NCI-H1105 (cell line): ENCODE measurements around the gene XPNPEP3.
A peak's percentile ranks its signal among the peaks of the same experiment; 100 is the strongest.
"Not testable (repeated sequence)": the region's sequence is repeated elsewhere in the genome, so short reads cannot be mapped to it uniquely, and the experiment has no call there.

Experiments used
- DNase-seq: peaks from one replicate; lab custom pipeline; 2025; lab: John Stamatoyannopoulos, UW

Gene XPNPEP3

DNA sequence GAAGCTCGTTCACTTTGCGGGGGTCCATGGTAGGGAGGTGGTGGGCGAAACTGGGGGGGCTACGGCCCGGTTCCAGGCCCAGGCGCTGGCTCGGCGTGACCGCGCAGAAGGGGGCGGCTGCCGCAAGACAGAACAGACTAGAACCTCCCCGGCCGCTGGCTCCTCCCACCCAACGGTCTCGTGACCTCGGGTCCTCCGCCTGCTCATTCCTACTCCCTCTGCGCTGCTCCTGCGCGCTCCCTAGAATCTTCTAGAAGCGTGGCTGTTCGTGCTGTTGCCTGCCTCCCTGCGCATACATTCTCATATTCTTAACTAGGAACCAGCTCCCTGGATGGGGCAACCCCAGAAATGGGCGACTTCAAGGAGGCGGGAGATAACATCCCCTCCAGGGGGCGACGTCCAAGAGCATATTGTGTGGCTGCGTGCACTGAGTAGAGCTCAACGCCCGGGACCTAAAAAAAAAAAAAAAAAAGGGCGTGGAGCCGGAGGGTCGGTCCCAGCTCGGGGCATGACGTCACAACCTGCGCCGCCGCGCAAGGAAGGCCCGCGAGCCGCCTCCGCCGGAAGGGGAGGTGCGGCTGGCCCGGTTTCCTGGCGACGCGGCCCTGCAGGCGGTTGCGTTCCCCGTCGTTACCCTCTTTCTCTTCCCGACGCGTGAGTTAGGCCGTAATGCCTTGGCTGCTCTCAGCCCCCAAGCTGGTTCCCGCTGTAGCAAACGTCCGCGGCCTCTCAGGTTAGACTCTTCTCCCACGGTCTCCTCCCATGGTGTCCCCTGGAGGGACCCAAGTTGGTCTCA is at the start of gene XPNPEP3, which contains the start of gene ST13:
Gene XPNPEP3, plus strand, starts transcription at position 636 of the 796 bp plus-strand sequence. Its CDS starts 34 bp downstream, at position 670.
Gene ST13, minus strand, starts transcription at position 127 of the 796 bp plus-strand sequence. Its CDS starts 99 bp downstream, at position 28.
- DNase-seq = peak; percentile 91

DNA sequence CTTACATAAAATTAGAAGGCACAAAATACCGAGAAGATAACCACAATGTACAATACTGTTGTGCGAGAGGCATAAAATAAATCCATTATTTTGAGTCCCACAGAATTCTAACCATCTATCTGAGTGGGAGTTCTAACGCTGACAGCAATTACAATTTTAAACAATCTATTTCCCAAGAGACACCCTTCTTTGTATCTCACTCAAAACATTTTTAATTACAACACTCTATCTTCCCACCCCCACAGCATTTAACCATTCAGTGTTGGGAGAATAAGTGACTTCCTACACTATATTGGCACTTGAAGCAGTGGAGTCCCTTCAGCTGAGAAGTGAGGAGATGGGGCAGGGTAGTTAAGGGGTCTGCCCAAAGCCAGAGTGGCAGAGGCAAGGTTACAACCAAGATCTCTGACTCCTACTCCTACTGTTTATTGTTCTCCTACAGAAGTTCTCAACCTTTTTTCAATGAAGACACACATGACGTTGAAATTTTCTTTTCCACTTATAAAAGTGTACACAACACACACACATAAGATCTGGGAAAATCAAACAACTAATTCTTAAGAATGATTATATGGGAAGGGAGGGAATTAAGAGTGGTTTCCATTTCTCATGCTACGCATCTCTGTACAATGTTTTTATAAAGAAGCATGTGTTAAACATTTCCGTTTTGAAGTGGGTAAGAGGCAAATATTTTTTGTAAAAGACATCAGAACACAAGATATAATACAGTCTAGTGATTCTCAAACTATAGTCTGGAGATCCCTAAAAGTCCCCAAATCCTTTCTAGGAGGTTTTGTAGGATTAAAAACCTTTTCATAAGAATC is 48.7 kb upstream of the XPNPEP3 start:
- DNase-seq = no peak

DNA sequence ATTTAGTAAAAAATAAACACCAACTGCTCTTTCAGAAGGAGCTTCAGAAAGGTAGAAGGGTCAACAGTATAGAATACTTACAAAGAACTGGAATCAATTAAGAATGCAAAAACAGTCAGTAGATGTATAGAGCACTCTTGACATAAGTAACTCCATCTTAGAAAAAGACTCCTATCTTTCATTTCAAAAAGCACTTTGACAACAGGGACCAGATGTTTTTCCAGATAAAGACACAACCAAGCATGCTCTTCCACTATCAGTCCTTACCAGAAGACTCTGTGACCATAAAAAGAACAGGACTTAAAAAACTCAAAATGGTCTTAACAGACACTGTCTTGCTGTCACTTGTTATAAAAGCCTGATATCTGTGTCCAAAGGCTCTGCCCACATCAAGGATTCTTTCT is 43.0 kb upstream of the XPNPEP3 start:
- no peak for DNase-seq

DNA sequence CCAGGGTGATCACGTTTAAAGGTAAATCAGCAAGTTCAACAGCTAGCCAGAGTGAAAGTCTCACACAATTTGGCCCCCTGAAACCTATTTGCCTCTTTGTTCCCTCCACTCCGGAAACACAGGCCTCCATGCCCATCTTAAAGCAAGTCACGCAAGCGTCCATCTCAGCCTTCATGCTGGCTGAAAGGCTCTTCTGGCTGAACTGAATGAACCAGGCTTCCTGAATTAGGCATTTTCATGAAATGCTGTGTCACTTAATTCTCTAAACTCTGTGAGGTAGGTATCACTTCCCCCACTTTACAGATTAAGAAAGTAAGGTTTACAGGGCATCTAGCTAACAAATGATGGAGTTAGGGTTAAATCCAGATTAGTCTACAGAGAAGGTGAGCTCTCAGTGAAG is 39.2 kb upstream of the XPNPEP3 start:
- DNase-seq = no peak

DNA sequence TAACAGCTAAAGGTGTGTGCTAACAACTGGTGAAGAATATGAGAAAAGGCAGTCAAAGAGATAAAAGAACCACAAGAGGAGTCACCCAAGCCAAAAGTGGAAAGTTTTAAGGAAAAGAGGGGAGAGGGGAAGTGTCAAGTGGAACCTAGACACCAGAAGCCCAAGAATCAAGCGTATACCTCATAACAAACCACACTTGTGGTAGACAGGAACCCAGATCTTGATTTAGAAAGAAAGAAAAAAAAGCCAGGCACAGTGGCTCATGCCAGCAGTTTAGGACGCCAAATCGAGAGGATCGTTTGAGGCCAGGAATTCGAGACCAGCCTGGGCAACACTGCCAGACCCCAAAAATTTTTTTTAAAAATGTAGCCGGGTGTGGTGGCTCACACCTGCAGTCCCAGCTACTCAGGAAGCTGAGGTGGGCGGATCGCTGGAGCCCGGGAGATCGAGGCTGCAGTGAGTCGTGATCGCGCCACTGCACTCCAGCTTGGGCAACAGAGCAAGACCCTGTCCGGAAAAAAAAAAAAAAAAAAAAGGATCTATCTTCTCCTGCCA is 38.7 kb upstream of the XPNPEP3 start:
- DNase-seq = no peak

DNA sequence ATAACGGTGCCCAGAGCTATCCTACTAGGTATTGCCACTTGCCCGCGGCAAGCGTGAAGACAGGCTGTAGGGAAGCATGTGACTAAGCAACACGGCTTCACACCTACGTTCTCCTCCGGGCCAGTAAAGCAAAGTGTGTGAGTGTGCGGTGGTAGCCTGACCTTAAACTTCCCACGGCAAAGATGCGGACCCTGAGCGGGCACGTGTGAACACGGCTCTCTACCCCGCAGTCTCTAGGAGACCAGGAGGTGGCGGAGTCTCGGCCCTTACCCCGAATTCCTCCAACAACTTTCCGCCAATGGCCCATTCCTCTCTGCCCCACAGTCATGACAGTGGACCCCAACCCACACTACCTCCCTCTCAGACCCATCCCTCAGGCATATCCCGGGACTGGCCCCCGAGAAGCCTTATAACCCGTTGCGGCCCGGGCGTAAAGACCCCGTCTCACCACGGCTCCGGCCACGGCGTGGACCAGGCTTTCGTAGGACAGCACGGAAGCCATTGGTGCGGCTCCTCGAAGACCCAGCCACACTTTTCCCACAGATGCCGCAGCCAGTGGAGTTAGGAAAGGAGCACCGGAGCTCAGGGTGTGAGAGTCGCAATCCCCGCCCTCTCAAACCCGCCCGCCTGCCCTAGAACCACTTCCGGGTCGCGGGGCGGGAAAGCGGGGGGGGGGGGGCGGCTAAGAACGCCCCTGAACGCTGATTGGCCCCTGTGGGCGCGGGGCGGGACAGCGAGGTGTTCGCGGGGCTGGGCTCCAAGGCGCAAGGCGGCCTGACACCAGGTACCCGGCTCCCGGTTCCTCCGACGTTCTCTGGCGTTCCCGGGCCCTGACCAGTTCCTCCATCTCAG is 38.0 kb upstream of the XPNPEP3 start, which contains the start of gene SLC25A17:
Gene SLC25A17, minus strand, starts transcription at position 600 of the 852 bp plus-strand sequence. Its CDS starts 98 bp downstream, at position 502.
- peak; percentile 84 for DNase-seq

DNA sequence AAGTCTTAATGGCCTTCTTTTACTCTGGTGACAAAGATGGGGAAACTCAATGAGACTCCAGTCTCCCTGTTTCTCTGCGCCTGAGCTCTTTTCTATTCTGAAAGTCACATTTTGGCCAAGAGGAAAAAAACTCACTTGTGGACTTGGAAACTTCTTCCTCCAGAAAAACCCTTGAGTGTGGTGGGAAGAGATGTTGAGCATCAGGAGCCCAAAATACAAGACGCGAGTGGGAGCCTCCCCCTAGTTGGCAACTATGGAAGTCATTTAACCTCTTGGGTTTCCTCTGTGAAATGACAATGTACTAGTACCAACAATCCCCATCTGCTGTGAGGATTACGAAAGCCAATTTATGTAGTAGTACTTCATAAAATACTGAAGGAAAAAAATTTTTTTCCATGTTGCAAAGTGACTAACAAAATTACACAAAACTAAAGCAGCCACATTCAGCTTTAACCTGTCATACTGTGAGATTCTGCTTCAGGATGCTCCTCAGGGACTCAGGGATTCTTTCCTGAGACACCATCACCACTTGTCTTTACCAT is 37.3 kb upstream of the XPNPEP3 start:
- no peak for DNase-seq

DNA sequence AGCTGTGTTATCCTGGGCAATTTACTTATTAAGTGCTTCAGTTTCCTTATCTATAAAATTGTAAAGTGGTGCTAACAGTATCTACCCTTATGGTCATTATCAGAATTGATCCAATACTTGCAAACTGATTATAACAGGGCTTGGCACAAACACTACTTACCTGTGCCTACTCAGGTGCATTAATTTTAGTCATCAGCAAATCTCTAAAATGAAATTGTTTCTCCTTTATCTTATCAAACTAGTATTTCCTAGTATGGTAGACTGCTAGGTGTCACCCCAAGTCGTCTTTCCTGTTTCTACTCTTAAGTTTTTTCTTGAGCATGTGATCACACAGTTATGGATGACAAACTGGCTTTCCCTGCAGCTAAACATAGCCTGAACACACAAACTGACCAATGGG is 33.5 kb upstream of the XPNPEP3 start:
- DNase-seq = no peak

DNA sequence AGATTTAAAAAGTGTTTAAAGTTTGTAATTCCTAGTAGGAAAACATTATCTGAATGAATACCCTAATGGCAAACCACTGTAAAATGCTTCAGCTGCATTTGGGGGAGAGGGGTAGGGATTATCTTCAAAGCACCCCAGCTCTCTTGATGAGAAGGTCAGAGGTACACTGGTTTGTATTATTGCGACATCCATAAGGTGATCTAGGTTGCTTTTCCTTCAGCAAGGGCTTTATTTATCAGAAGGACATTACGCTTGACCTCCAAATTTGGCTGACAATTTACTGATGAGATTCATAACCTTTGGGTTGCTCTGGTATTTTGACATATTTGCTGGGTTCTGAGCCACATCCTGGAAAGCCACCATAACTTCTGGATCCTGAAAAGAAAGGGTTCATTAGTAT is 30.7 kb upstream of the XPNPEP3 start:
- DNase-seq = not testable (repeated sequence)

DNA sequence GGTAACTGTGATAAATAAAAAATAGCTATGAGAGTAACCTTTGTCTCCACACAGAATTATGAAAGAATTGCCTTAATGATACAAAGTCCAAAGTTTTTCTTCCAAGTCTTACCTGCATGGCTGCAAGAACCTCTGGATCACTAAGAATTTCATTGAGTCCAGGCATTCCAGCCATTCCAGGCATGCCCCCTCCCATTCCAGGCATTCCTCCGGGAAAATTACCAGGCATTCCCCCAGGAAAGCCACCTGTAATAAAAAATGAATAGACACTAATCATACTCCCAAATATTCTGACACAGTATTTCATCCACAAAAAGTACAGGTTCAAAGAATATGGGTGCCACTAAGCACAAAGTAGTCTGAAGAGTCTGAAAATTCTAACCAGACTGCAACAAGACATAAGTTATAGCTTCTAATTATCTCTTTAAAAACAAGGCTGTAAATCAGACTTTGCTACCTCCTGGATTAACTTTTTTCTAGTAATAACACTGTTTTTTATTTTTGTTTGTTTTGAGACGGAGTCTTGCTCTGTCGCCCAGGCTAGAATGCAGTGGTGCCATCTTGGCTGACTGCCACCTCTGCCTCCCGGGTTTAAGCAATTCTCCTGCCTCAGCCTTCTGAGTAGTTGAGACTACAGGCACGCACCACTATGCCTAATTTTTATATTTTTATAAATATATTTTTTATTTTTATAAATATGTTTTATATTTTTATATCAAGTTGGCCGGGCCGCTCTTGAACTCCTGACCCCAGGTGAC is 29.8 kb upstream of the XPNPEP3 start:
- no peak for DNase-seq

DNA sequence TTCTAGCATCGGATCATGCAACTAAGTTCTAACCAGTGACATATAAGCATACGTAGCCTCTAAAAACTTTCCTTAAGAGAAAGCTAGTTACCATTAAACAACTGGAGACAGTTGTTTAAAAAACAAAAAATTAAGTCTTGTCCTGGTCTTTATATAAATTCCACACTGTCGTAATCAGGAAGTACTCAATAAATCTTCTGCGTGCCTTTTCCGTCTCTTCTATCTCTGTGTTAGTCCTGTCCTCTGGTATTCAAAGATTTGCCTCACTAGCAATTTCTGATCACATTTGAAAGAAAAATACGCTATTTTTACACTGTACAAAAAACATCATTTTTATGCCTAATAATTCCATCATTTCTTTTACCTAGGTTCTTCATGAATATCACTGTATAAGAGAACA is 27.8 kb upstream of the XPNPEP3 start:
- DNase-seq = no peak

DNA sequence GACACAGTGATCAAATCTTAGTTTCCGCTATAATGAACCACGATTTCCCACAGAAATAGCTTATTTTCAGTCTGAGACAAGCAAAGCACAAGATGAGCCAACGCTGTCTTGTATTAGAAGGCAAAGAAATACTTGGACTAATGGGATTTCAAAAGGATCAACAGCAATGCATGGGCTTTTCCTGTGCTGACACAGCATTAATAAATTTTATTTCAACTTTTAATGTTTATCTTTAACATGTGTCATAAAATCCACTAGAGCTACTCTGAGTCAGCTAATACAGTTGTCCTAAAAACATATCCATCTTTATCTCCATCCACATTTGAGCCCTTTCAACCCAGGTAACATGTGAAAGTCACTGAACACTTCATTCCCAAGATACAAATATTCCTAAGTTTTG is 22.3 kb upstream of the XPNPEP3 start:
- DNase-seq = no peak

DNA sequence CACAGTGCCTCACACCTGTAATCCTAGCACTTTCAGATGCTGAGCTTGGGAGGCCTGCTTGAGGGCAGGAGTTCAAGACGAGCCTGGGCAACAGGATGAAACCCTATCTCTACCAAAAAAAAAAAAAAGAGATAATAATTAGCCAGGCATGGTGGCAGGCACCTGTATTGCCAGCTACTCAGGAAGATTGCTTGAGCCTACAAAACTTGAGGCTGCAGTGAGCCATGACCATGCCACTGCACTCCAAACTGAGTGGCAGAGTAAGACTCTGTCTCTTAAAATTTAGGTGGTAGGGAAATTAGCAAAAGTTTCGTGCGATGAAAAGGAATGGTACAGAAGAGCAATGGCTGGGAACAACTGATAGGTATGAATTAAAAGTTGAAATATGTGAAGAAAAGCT is 18.5 kb upstream of the XPNPEP3 start:
- no peak for DNase-seq

DNA sequence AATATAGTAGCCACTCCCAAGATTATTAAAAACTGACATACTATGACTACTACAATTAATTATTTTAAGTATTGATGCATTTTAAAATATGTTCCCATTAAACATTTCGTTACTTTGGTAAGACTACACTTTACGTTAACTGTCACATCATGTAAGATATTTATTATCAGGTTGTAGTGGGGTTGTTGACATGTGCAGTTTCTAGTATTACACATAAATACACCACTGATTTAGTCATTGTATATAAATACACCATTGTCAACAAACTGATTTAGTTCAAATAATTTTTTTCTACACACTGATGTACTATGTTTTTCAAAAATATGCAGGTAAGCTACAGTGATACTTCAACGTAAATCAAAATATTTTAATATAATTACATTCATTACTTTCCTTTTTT is 12.0 kb upstream of the XPNPEP3 start:
- no peak for DNase-seq

DNA sequence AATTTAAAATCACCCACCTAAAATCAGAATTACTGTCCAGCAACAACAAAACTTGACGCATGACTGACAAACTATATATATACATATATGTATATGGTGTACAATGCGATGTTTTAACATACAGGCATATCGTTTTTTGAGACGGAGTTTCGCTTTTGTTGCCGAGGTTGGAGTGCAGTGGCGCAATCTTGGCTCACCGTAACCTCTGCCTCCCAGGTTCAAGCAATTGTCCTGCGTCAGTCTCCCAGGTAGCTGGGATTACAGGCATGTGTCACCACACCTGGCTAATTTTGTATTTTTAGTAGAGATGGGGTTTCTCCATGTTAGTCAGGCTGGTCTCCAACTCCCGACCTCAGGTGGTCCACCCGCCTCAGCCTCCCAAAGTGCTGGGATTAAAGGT is 11.1 kb upstream of the XPNPEP3 start:
- DNase-seq = not testable (repeated sequence)

DNA sequence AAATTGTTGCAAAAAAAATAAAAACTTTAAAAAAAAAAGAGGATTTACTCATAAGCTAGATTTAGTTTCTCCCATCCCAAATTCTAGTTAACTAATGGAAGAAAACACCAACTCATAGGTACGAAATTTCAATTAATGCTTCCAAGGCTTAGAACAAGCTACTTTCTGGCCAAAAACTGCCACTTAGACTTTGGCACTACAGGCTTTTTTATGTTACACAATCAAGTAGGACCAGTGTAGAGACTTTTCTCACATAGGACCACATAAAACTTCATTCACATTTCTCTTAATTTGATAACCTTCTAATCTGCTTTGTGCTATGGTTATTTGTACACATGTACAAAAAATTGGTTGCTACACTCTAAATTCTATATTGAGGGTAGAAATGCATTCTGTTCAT is 3.6 kb upstream of the XPNPEP3 start:
- no peak for DNase-seq

DNA sequence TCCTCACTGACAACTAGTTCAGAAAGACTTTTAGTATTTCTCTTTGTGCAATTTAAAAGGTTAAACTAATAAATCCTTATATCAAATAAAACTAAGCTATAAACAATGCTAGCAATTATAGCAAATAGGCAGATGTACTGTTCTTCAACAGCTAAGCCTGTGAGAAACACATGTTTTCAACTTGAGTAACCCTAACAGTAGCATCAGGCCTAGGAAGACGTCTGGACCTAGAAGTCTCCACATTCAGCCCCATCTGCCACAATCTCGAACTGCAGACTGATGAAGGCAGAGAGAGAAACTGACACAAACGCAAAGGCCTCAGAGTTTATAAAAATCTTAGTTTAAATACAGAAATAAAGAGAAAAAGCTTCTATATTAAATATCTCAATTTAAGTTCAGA is 3.0 kb upstream of the XPNPEP3 start:
- DNase-seq = no peak

DNA sequence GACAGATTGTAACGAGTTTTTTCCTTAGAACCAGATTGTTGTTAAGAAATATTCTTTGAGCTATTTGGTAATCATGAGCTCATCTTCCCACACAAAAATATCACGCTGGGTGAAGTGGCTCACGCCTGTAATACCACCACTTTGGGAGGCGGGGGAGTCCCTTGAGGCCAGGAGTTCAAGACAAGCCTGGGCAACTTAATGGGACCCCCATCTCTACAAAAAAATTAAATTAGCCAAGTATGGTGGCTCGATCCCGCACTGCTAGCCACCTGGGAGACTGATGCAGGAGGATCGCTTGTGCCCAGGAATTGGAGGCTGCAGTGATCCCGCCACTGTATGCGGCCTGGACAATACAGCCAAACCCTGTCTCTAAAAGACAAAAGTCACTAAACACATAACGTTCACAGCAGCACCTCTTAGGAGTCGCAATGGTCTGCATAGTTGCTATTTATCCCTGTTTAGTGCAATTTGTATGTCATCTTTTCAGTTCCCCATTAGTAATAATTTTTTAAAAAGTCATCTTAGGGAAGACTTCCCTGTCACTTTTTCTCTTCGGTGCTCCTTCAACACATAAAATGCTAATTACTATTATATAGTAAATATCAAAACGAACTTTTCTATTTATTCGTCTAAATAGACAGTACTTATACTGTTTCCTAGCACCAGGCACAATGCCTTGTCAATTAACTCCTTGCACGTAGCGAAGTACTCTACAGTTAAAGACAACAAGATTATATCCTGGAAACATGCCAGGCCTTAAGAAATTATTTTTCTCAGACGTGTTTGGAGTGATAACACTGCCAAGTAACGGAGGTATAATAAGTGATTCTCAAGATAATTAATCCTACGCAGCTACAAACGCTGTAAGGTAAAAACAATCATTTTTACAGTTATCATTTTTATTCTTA is 1.6 kb upstream of the XPNPEP3 start:
- DNase-seq = peak; percentile 27

DNA sequence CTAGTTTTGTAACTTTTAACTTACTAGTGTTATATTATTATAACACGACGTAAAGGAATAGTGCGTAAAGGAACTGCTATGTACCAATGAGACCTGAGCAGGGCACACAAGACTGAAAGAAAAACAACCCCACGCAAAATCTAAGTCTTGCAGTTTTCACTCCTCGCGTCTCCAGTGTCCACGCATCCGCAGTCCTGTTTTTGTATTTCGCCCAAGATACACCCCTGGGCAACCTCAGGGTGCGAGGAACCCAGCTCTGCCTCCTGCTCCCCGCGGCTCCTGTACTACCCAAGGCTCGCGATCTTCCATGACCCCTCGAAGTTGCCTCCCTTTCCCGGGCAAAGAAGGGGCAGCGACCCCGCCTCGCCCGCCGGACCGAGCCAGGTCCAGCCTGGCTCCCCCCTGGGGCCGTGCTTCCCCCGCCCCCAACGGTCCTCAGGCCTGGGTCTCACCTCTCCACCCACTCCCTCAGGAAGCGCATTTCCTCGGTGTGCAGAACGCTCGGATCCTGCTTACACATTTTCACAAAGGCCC is 902 bp upstream of the XPNPEP3 start:
- no peak for DNase-seq
